Measurements from ENCODE around the gene TCOF1. TPM values are rescaled to one million over a fixed set of nuclear protein-coding genes. Genes with fewer than 3 reads are reported as not detected.

Gene TCOF1
- total RNA-seq, 2 donors from 2014 or later = 28.9 to 58.3 TPM

DNA sequence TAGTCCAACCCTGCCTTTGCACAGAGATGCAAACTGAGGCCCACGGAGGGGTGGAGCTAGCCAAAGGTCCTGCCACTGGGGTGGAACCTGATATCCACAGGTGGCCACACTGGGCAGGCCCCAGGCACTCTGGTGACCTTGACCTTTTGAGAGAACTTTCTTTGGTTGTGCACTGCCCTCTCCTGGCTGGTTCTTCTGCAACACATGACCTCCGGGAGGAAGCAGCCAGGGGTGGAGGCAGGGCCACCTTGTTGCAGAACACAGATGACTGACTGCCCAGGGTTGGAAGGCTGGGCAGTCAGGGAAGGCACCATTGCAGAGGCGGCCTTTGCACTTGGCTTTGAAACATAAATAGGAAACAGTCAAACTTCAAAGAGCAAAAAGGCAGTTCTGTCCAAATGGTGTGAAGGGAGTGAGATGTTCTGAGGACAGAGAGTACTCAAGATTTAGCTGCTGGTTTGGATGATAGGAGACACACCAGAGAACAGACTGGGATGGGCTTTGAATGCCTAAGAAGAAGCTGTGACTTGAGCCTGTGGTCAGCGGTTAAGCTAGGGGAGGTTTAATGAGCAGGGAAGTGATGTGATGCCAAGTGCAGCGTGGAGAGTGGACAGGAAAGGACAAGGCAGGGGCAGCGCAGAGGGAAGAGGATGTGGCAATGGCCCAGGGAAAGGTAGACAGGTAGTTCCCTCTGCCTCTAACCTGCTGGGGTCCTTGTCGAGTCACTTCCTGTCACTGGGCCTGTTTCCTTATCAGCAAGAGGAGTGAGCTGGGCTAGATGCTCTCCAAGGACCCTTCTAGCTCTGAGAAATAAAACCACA is 6.8 kb upstream of the TCOF1 start:
- WGBS = 37% methylated on average over 7 of the region's 7 CpGs
- Histone ChIP-seq H3K27ac (no peak overlapping the region), H3K9me3 (no peaks in the 10 kb centered on the region), H3K27me3 (replicated peaks; ENCODE audit: insufficient read depth) (no peaks in the 10 kb centered on the region), H3K36me3 (no peaks in the 10 kb centered on the region), H3K4me1 (replicated peaks) (no peaks in the 10 kb centered on the region), H3K4me3 (no peak overlapping the region)
- peak; percentile 23 for DNase-seq (ENCODE audit: low spot score)
- intact Hi-C loops (cut with DNase I) = loop anchor here (5.0 kb wide), 2 partner anchors 48 to 188 kb away; partner anchors contain the start of gene ARSI
- TF ChIP-seq, protein P1, sequence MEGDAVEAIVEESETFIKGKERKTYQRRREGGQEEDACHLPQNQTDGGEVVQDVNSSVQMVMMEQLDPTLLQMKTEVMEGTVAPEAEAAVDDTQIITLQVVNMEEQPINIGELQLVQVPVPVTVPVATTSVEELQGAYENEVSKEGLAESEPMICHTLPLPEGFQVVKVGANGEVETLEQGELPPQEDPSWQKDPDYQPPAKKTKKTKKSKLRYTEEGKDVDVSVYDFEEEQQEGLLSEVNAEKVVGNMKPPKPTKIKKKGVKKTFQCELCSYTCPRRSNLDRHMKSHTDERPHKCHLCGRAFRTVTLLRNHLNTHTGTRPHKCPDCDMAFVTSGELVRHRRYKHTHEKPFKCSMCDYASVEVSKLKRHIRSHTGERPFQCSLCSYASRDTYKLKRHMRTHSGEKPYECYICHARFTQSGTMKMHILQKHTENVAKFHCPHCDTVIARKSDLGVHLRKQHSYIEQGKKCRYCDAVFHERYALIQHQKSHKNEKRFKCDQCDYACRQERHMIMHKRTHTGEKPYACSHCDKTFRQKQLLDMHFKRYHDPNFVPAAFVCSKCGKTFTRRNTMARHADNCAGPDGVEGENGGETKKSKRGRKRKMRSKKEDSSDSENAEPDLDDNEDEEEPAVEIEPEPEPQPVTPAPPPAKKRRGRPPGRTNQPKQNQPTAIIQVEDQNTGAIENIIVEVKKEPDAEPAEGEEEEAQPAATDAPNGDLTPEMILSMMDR (IDR thresholded peaks at IDR 0.05) = peak; percentile 22 to 61 (median 39)
- peak; percentile 37 for TF ChIP-seq POLR2AphosphoS5 (IDR thresholded peaks at IDR 0.05)
- TF ChIP-seq POLR2A (IDR thresholded peaks at IDR 0.05) = no peak

DNA sequence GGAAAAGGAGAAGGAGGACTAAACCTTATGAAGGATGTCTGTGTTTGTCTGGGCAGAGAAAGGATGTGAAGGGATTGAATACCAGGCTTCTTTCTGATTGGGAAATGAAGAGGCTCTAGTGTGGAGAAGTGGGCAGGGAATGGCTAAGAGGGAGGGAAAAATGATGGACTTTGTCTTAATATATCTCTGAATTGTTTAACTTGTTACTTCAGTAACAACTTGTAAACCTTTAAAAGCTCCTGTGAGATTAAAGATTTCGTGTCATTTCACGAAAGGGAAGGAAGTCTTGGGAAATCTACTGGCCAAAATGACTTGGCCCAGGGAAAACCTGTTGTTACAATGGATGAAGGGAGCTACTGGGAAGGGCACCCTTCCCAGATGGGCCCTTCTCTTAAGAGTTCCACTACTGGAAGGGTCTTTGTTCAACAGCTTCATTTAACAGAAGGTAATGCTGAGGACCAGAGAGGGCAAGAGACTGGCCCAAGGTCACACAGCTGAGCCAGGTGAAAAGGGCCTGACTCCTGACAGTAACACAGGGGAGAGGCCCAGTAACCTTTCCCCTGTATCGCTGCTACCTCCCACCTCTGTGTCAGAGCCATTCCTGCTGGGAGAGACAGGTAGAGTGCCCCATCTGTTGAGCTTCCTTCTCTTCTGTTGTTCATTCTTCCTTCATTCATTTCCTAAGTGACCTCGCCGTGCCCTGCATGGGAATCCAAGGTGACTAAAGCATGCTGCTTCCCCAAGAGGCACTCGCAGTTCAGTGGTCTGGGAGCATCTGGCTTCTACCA is 5.1 kb upstream of the TCOF1 start:
- TF ChIP-seq POLR2A (IDR thresholded peaks at IDR 0.05) = no peak
- intact Hi-C loops (cut with DNase I) = loop anchor here (5.0 kb wide), 2 partner anchors 50 to 190 kb away; partner anchors contain the start of gene ARSI
- Histone ChIP-seq H3K4me3 (no peak overlapping the region), H3K4me1 (replicated peaks) (no peaks in the 10 kb centered on the region), H3K36me3 (no peaks in the 10 kb centered on the region), H3K27me3 (replicated peaks; ENCODE audit: insufficient read depth) (no peaks in the 10 kb centered on the region), H3K9me3 (no peaks in the 10 kb centered on the region), H3K27ac (no peak overlapping the region)
- 61% methylated on average over 6 of the region's 6 CpGs for WGBS
- no peak for DNase-seq (ENCODE audit: low spot score)

DNA sequence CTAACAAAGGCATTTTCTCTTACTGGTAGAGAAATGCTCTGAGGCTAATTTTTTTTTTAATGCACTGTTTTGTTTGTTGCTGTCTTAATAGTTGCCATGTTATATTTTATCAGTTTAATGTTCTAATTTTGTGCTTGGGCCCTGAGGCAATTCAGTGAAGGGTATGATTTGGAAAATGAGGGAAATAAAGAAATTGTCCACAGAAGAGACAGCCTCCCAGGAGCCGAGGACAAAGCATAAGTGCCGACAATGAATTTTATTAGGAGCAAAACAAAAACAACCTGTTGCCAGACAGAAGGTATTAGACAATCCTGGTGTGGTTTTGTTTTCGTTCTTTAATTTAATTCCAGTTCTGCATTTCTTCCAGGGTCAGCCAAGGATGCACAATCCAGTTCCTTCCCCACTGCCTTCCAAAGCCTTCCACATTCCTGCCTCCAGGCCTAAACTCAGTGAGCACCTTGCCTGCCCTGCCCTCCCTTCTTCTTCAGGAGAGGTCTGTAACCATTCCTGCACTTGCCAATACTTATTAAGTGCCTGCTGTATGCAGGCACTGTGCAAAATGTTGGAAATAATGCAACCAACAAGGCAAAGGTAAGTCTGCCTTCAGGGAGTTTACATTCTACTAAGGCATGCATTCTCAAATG is 4.3 kb upstream of the TCOF1 start:
- Histone ChIP-seq H3K9me3 (no peaks in the 10 kb centered on the region), H3K4me3 (no peak overlapping the region), H3K27ac (no peak overlapping the region), H3K36me3 (no peaks in the 10 kb centered on the region), H3K4me1 (replicated peaks) (no peaks in the 10 kb centered on the region), H3K27me3 (replicated peaks; ENCODE audit: insufficient read depth) (no peaks in the 10 kb centered on the region)
- intact Hi-C loops (cut with DNase I) = loop anchor here (5.0 kb wide), 2 partner anchors 51 to 191 kb away; partner anchors contain the start of gene ARSI
- TF ChIP-seq POLR2A (IDR thresholded peaks at IDR 0.05) (no peak), POLR2AphosphoS5 (IDR thresholded peaks at IDR 0.05) (no peak)
- TF ChIP-seq, protein P1 (IDR thresholded peaks at IDR 0.05) = no peak
- DNase-seq (ENCODE audit: low spot score) = no peak
- 59% methylated on average over 3 of the region's 3 CpGs for WGBS

DNA sequence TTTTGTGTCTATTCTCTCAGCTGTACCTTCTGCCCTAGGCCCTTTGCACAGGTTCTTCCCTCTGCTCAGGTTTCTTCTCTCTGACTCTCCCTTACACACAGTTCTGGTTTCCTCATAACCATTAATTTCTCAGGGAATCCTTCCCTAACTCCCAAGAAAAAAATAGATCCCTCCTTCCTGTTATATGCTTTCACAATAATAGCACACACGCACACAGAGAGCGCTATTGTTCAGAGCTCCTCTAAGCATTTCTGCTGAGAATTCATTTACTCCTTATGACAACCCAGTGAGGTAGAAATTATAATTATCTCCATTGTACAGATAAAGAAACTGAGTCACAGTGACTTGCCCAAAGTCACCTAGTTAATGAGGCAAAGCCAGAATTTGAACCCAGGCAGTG is 1.7 kb upstream of the TCOF1 start:
- H3K4me1 ChIP-seq (replicated peaks) = no peaks in the 10 kb centered on the region
- intact Hi-C loops (cut with DNase I) = no loop called here
- 93% methylated on average over 2 of the region's 2 CpGs for WGBS
- TF ChIP-seq POLR2A (IDR thresholded peaks at IDR 0.05) = no peak
- no peak overlapping the region for H3K27ac ChIP-seq
- no peaks in the 10 kb centered on the region for H3K9me3 ChIP-seq
- H3K27me3 ChIP-seq (replicated peaks; ENCODE audit: insufficient read depth) = no peaks in the 10 kb centered on the region
- no peak for DNase-seq (ENCODE audit: low spot score)
- no peaks in the 10 kb centered on the region for H3K36me3 ChIP-seq
- no peak overlapping the region for H3K4me3 ChIP-seq

DNA sequence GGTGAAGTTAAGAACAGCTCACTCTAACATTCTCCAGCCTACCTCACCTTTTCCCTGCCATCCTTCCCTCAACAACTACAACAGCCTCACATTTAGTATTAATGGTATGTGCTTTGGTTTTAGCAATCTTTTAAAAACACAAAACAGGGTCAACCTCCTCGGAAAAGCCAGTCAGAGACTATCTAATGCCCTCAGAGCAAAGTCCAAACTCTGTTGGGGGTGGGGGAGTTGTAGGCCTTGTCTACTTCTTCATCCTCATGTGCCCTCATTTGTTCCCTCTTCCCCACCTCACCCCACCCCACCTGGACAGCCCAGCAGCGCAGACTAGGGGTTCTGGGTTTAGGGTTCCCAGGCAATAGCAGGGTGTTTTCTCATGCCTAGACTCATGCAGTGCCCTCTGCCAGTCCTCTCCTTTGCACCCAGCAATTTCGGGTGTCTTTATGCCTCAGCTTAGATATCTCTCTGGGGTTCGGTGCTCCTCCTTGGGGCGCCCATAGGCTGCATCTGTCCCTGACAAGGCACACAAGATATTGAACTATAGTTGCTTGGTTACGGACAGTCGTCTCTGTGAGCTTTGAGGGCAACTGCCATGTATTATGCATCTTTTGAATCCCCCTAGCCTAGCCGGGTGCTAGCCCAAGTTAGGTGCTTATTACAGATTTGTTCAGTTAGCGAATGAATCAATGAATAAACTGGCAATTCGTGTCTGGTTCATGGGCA is 762 bp upstream of the TCOF1 start:
- 65% methylated on average over 10 of the region's 10 CpGs for WGBS
- no peaks in the 10 kb centered on the region for H3K9me3 ChIP-seq
- H3K27me3 ChIP-seq (replicated peaks; ENCODE audit: insufficient read depth) = no peaks in the 10 kb centered on the region
- H3K4me1 ChIP-seq (replicated peaks) = no peaks in the 10 kb centered on the region
- intact Hi-C loops (cut with DNase I) = no loop called here
- peak overlapping the region; percentile 80 to 86 for H3K4me3 ChIP-seq
- no peak for DNase-seq (ENCODE audit: low spot score)
- TF ChIP-seq POLR2AphosphoS5 (IDR thresholded peaks at IDR 0.05) = no peak
- TF ChIP-seq, protein P1 (IDR thresholded peaks at IDR 0.05) = no peak
- no peak for TF ChIP-seq POLR2A (IDR thresholded peaks at IDR 0.05)
- H3K27ac ChIP-seq = peak overlapping the region; percentile 41 to 53
- H3K36me3 ChIP-seq = no peaks in the 10 kb centered on the region

Data from prostate gland (tissue), 2 donors.